HFFc6 (cell line): ENCODE data around the gene CYSTM1. TPM values are rescaled to one million over a fixed set of nuclear protein-coding genes. Genes with fewer than 3 reads are reported as not detected.

ENCODE experiments used
- DNase-seq: peaks from one replicate; pipeline ENCODE4 v3.0.0-alpha.2; 2018
- H3K27ac Mint-ChIP-seq: 2 replicates; pipeline ENCODE4 v1.8.0; 2020; ENCODE audit warnings: mild to moderate bottlenecking, mixed read lengths
- H3K27me3 Mint-ChIP-seq: 2 replicates; pipeline ENCODE4 v1.8.0; 2021; ENCODE audit warnings: mild to moderate bottlenecking, moderate library complexity, mixed read lengths; ENCODE audit not compliant: insufficient read depth
- H3K36me3 Mint-ChIP-seq: 2 replicates; pipeline ENCODE4 v1.8.0; 2021; ENCODE audit warnings: low read depth, mixed read lengths
- H3K4me1 Mint-ChIP-seq: 2 replicates; pipeline ENCODE4 v1.8.0; 2020; ENCODE audit warnings: low read depth, mixed read lengths
- H3K4me3 Mint-ChIP-seq: 2 replicates; pipeline ENCODE4 v1.8.0; 2020; ENCODE audit warnings: mild to moderate bottlenecking, moderate library complexity, mixed read lengths
- H3K9me3 Mint-ChIP-seq: 2 replicates; pipeline ENCODE4 v1.8.0; 2020; ENCODE audit warnings: mild to moderate bottlenecking, mixed read lengths
- total RNA-seq, 6 experiments: library from RNA; stranded (reverse); fragmentation: NEBNext Ultra II Directional; extraction: Animal tissue kit (Norgen Biotek cat#: 25700); gene quantifications; 2 replicates in 1 of 6; 3 replicates in 5 of 6; pipeline ENCODE4 v1.2.3, GENCODE V29; 2021
- TF ChIP-seq, protein P1 (sequence below): fragments of 200-600 bp; sonication (generic); IDR thresholded peaks from 2 replicates; pipeline ENCODE4 v1.5.0; 2021; ENCODE audit warnings: antibody characterized with exemption, mild to moderate bottlenecking

Gene CYSTM1
- total RNA-seq, 6 experiments from 2014 or later = 11.6 to 16.7 (median 12.5) TPM

DNA sequence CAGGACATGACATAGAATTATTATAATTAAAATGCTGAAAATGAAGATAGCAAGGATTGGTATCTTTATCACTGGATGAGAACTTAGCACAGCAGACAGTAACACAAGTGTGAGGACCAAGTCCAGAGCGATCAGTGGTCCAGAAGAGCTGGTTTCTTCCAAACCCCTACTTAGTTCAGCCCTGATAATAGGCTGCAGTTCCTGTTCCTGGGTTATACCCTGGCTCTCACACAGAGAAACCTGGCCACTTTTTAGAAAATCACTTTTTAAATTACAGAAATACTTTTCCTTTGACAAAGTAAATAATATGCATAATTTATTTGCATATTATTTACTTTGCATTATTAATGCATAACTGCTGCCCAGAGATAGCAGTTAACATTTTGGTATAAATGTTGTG, 40.3 kb downstream of the CYSTM1 start:
- DNase-seq = no peak
- no peak overlapping the region for H3K27ac Mint-ChIP-seq
- no peak overlapping the region for H3K4me3 Mint-ChIP-seq
- TF ChIP-seq, protein P1, sequence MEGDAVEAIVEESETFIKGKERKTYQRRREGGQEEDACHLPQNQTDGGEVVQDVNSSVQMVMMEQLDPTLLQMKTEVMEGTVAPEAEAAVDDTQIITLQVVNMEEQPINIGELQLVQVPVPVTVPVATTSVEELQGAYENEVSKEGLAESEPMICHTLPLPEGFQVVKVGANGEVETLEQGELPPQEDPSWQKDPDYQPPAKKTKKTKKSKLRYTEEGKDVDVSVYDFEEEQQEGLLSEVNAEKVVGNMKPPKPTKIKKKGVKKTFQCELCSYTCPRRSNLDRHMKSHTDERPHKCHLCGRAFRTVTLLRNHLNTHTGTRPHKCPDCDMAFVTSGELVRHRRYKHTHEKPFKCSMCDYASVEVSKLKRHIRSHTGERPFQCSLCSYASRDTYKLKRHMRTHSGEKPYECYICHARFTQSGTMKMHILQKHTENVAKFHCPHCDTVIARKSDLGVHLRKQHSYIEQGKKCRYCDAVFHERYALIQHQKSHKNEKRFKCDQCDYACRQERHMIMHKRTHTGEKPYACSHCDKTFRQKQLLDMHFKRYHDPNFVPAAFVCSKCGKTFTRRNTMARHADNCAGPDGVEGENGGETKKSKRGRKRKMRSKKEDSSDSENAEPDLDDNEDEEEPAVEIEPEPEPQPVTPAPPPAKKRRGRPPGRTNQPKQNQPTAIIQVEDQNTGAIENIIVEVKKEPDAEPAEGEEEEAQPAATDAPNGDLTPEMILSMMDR = no peak
- no peaks in the 10 kb centered on the region for H3K36me3 Mint-ChIP-seq
- H3K9me3 Mint-ChIP-seq = no peaks in the 10 kb centered on the region
- H3K27me3 Mint-ChIP-seq = no peaks in the 10 kb centered on the region
- peaks cover 20% of the 10 kb centered on the region for H3K4me1 Mint-ChIP-seq

DNA sequence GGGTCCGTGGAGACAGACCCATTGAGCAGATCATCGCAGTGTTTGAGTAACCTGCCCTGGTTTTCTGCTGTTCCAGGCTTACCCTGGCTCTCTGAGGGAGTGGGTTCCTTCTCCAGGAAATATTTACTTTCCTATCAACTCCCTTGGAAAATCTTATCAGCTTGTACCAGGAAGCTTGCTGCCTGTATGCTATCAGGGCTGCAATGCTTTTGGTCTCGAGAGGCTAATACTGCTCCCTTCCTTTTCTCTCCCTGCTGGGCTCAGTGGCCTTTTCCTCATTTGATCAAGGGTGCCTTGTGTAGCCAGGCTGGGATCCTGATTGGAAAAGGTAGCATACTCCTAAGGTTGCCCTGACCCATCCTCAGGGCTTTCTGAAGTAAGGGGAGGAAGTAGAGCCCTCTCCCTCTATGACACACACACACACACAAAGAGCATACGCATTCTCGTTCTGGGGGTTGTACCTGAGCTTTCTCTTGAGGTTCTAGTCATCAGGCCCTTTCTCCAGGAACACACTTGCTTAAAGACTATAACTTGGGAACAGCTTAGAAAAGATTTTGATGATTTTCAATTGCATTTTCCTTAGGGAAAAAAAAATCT, 41.6 kb downstream of the CYSTM1 start:
- H3K27ac Mint-ChIP-seq = no peak overlapping the region
- no peaks in the 10 kb centered on the region for H3K9me3 Mint-ChIP-seq

DNA sequence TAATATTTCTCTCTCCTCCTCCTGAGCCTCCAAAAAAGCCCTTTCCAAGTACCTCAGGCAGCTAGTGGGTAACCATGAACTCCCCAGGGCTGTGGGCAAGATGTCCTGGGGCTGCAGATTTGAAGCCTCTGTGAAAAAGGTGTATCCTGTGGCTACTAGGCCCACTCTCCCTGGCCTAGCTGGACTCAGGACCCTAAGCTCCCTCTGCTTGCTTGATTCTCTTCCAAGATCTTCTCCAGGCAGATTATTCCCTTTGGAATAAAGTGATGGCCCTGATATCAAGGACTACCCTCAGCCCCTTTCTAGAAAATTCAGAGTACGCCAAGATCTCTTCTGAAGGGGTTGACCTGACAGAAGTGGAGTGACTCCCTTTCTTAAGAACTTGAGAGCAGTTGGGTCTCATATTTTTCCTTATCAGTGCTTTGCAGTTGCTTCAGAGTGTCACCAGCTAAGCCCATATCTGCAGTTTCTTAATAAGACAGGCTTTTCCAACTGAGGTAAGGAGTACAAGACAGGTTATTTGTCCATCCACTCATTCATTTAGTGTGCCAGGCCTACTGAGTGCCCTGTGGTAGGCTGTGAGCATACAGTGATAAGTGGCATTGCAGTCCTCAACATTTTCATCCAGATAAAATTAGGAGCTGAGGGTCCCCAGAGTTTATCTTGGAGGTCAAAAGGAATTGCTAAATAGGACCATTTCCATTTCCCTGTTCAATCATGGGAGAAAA, 42.5 kb downstream of the CYSTM1 start:
- TF ChIP-seq, protein P1 = no peak
- H3K9me3 Mint-ChIP-seq = no peaks in the 10 kb centered on the region
- peaks cover 42% of the 10 kb centered on the region for H3K4me1 Mint-ChIP-seq
- no peak overlapping the region for H3K27ac Mint-ChIP-seq
- peaks cover 4% of the 10 kb centered on the region; the same call in 1 of the 2 replicates for H3K36me3 Mint-ChIP-seq
- no peaks in the 10 kb centered on the region for H3K27me3 Mint-ChIP-seq
- H3K4me3 Mint-ChIP-seq = no peak overlapping the region
- no peak for DNase-seq

More for the DNA sequence above, 41.6 kb downstream of the CYSTM1 start:
- Mint-ChIP-seq H3K4me3 (no peak overlapping the region), H3K36me3 (peaks cover 4% of the 10 kb centered on the region; the same call in 1 of the 2 replicates), H3K27me3 (no peaks in the 10 kb centered on the region), H3K4me1 (peaks cover 33% of the 10 kb centered on the region)
- no peak for DNase-seq
- TF ChIP-seq, protein P1 = no peak

DNA sequence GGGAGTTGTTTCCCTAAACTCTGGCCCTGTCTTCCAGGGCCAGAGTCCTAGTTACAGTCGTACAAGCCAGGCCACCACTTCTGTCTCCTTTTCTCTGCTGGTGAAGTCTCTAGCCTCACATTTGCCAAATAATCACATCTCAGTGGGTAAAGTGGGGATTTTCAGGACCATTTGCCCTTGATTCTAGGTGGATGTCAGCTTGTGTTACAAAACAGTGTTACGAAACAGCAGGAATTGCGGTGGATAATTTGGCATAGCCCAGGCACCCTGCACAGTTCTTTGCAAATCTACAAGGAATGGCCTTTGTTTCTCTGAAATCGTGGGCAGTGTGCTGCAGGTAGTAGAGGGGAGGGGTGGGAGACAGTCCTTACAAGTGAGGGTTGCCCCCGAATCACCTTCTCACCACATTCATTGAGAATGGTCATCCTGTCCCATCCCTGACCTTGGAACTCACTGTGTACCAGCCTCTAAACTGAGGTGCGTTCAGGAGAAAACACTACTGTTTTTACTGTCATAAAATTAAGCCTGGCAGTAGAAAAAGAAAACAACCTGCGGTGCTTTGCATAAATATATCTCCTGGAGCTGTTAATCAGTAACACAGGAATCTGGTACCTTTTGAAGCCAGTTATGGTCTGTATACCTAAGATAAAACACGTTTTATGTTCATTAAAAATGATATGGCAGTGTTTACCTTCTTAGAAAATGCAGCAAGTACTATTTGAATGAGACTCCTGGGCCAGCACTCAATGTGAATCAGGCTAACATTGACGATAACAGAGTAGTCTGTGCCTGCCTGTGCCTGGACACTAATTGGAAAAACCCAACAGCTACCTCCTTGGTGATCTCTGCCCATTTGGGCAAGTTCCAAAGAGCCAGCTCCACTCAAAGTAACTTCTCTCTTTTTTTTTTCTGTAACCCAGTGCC, 44.3 kb downstream of the CYSTM1 start:
- Mint-ChIP-seq H3K9me3 (no peaks in the 10 kb centered on the region), H3K36me3 (peaks cover 4% of the 10 kb centered on the region; the same call in 1 of the 2 replicates), H3K4me3 (no peak overlapping the region), H3K27me3 (no peaks in the 10 kb centered on the region), H3K27ac (peak overlapping the region; percentile 85), H3K4me1 (peaks cover 56% of the 10 kb centered on the region)
- TF ChIP-seq, protein P1 = no peak
- no peak for DNase-seq

DNA sequence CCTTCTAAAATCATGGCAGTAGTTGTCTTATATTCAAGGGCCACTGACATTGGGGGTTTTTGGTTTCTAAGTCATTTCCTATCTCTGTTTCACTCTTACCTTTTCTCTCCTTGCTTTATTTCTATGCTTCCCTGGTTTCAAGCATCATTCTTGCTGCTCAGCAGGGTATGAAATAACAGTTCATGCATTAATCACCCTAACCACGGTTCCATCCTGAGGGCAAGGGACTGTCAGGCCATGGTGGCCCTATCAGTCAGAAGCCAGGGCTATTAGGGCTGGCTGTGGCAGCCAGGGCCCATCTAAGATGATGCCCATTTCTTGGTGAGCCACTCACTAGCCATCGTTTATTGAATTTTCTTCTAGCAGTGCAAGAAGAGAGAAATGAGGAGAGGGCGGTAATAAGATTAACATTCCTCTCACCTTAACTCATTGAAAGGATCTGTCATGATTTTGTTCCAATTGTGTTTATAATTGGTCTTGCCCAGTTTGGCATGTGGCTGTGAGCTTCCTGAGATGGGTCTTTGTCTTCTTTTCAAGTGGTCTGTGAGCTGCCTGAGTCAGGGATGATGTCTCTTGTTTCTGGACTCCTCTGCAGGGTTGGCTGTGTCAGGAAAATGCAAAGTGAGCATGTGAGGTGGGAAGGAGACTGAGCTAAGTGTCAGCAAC, 45.2 kb downstream of the CYSTM1 start:
- DNase-seq = peak; percentile 41
- Mint-ChIP-seq H3K27me3 (no peaks in the 10 kb centered on the region), H3K27ac (peak overlapping the region; percentile 85), H3K4me3 (peak overlapping the region; percentile 31; the same call in 1 of the 2 replicates), H3K36me3 (peaks cover 4% of the 10 kb centered on the region; the same call in 1 of the 2 replicates), H3K4me1 (peaks cover 52% of the 10 kb centered on the region), H3K9me3 (no peaks in the 10 kb centered on the region)
- TF ChIP-seq, protein P1 = no peak
